Effector CD4-positive, alpha-beta T cell (primary cell): Measurements from ENCODE around the gene LINGO4. TPM values are rescaled to one million over a fixed set of nuclear protein-coding genes. Genes with fewer than 3 reads are reported as not detected.
A peak's percentile ranks its signal among the peaks of the same experiment; 100 is the strongest.

ENCODE experiments used
- DNase-seq: peaks from one replicate; pipeline ENCODE4 v3.0.0-alpha.2; 2020
- total RNA-seq: gene quantifications from one replicate; lab custom pipeline; 2026; lab: John Stamatoyannopoulos, UW

Gene LINGO4, protein sequence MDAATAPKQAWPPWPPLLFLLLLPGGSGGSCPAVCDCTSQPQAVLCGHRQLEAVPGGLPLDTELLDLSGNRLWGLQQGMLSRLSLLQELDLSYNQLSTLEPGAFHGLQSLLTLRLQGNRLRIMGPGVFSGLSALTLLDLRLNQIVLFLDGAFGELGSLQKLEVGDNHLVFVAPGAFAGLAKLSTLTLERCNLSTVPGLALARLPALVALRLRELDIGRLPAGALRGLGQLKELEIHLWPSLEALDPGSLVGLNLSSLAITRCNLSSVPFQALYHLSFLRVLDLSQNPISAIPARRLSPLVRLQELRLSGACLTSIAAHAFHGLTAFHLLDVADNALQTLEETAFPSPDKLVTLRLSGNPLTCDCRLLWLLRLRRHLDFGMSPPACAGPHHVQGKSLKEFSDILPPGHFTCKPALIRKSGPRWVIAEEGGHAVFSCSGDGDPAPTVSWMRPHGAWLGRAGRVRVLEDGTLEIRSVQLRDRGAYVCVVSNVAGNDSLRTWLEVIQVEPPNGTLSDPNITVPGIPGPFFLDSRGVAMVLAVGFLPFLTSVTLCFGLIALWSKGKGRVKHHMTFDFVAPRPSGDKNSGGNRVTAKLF
- not detected for total RNA-seq

DNA sequence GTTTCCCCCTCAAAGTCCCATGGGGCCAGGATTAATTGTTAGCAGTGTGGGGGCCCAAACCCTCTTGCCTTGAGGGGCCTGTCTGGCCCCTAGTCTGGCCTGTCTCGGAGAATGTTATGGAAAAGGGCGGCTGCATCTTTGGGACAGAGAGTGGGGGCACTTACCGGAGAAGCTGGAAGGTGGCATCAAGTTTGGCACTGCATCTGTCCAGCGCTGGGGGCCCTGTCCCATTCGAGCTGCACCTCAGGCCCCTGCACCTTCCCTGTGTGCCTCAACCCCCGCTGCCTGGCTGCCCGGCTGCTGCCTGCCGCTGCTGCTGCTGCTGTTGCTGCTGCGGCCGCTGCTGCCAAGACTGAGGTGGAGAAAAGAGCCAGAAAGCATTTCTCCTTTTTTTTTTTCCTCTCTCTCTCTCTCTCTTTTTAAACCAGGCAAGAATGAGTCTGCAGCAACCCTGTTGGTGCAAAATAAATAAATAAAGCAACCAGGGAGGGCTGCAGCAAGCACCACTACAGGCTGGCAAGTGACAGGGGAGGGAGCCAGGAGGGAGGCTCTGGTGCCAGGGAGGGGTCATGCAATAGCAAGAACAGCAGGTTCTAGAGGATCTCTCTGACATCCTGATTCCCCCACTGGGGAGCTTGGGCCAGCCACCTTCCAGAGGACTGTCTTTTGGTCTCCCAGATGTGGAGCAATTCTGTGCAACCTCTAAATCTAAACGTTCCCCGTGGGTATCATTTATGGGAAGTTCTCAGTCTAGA is at the start of gene LINGO4:
Gene LINGO4, minus strand, starts transcription at position 354 of the 755 bp plus-strand sequence. CDS start 2,715 bp downstream, outside the sequence.
- DNase-seq, result no peak

DNA sequence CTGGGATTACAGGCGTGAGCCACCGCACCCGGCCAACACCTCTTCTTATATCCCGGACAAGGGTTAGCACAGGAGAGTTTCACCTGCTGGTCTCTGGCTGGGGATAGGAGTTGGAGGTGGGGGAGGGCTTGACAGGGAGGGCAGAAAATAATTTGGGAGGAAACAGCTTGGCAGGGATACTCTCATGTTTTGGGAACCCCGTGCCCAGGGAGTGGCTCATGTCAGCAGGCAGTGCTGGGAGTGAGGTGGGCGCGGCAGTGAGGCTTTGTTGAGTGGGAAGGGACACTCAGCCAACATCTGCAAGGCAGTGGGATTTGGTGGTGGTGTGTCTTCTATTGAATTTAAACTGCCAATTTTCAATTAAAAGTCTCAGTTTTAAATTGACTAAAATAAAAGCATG is 49.4 kb upstream of the LINGO4 start:
- DNase-seq, result no peak

DNA sequence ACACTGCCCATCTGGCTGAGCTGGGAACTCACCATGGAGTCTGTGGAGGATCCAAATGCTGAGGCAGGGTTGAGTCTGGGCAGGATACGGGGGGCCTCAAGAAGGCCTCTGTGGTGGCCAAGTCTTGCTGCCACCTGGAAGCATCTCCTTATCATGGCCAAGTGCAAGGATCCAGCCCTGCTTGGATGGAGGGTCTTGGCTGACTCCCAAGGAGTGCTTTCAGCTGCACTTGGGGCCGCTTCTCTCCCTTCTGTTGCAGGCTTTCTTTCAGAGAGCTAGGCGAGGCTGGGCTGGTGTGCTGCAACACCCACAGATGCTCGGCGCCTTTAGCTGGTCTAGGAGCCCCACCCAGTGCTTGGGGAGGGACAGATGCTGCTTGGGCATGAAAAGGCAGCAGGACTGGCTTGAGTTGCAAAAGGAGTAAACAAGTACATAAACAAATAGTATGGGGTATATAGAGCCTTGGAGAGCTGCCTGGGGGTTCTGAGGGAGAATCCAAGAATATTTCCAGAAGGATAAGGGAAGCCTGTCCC is 48.3 kb upstream of the LINGO4 start, which contains the start of gene THEM5:
Gene THEM5, minus strand, starts transcription at position 302 of the 533 bp plus-strand sequence. Its CDS starts 147 bp downstream, at position 155.
- DNase-seq, result no peak

DNA sequence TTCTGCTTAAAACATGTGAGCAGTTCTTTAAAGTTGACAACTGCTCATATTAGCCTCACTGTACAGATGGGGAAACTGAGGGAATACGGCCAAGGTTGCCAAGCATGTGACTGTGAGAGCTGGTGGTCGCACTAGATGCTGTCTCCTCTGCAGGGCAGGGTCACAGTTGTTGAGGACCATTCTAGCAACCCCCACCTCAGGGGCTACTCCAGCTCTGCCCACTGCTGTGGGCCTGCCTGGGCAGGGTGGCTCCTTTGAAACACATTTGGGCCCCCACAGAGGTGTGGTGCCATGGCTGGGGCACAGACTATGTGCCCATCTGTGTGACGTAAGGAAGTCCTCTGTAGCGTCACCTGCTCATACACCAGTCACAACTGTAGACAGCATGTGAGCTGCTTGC is 47.5 kb upstream of the LINGO4 start:
- DNase-seq, result no peak

DNA sequence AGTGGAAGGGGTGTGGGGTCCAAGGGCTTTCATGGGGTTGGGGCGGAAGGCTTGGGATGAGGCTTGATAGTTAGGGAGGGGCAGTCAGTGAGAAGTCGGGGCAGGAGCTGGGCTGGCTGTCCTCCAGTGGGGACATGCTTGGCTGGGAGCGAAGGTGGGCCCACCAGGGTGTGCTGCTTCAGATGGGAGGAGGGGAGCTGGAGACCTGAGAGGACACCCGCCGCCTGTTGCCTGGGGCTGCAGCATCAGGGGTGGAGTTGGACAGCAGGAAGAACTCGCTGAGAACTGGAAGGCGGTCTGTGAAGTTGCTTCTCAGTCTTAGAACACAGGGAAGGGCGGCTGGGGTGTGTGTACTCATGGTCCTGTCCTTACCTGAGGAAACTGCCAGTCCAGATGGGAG is 46.7 kb upstream of the LINGO4 start:
- no peak for DNase-seq

DNA sequence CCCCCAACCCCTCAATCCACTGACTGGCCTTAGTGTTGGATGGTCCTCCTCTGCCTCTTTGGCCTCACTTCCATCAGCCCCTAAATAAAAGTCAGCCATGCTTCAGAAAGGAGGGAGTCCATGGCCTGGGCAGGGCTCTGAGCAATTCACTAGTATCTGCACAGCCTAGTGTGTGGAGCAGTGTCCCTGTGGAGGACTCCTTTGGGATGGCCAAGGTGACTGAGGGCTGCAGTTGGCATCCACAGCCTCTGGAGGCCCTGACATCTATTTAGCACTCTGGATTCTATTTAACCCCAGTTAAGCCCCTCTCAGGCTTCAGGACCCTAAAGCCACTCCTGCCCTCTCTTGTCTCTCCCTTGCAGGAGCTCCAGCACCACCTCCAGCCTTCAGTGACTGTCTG is 44.7 kb upstream of the LINGO4 start:
- DNase-seq, result no peak

DNA sequence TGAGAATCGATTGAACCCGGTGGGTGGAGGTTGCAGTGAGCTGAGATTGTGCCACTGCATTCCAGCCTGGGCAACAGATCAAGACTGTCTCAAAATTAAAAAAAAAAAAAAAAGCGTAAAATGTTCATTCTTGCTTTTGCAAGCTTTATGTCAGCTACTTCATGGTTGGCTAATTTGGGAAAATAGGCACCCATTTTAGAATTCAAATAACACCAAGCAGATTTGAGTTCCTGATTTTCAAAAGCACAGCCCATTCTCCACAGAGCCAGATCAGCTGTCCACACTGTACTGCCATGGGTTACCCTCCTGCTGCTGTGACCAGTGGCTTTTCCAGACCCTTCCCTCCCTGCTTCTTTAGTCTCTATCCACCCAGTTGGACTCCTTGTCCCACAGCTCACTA is 43.9 kb upstream of the LINGO4 start:
- DNase-seq, result no peak

DNA sequence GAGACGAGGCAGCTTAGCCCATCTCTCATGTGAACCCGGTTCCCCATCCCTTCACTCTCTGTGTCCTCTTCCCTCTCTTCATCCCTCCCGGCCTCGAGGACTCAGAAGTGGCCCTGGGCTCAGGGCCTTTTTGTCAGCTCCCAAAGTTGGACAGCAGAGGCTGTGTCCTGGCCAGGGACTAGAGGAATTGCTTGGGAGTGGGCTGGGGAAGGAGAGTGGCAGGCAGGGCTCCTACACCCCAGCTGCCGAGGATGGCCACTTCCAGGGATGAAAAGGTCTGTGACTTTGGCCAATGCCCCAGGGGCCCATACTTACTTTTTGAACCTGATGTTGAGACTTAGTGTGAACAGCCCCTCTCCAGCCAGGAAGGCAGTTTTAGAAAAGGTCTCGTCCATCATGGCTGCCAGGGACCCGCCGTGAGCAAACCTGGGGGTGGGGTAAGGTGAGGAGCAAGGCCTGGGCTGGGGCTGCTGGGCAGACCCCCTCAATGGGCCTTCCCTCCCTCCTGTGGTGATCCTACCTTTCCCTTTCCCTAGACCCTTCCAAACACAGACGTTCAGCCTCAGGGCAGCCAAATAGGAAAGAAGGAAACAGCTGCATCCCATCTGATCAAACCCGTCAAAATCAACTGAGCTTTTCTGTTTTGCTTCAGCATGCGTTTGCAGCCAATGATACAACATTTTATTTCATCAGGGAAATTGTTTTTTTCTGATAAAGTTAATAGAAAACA is 42.8 kb upstream of the LINGO4 start:
- DNase-seq, result no peak

DNA sequence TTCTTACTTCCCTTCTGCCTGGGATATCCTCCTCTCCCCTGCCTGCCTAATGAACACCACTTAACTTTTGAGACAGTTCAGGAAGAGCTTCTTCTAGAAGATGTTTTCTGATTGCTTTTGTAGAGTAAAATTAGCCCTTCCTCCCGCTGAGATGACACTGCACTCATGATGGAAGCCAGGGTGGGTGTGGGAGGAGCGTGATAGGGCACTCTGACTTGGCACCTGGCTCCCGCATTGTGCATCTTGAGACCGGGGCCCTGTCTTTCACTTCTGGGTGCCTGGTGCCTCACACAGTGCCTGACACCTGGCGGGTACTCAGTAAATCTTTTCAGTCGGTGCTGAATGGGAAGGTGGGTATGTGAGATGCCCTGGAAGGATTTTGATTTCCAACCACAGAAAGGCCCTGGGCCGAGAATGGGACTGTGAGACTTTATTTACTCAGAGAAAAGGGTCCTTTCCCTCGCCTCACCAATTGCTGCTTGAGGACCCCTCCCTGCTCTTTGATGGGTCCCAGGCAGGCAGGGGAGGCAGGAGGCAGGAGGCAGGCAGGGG is 41.5 kb upstream of the LINGO4 start:
- no peak for DNase-seq

DNA sequence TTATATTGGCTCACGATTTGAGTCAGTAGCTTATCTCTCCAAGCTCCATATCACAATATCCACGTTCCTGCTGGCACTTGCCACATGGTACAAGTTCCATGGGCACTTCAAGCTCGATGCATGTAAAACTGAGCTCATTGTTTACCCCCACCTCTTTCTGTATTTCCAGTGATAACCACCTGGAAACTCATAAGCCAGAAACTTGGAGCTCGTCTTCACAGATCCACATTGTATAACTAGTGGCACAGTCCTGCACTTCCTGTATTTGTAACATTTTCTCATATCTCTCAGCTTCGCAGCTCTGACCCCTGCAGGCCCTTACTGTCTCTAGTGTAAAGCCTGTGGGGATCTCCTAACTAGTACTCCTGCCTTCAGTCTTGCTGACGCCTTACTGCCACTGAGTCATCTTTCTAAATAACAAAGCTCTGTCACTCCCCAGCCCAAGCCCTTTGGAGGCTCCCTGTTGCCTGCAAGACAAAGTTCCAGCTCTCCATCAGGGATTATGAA is 40.9 kb upstream of the LINGO4 start:
- no peak for DNase-seq

DNA sequence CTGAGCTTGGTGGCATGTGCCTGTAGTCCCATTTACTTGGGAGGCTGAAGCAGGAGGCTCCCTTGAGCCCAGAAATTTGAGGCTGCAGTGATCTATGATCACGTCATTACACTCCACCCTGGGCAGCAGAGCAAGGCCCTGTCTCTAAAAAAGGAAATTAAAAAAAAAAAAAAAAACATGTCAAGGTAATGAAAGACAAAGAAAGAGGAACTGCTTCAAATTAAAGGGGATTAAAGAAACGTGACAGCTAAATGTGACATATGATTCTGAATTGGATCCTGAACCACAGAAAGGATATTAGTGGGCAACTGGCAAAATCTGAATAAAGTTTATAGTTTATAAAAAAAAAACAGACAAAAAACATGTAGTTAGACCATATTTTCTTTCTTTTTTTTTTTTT is 38.2 kb upstream of the LINGO4 start:
- DNase-seq, result no peak

DNA sequence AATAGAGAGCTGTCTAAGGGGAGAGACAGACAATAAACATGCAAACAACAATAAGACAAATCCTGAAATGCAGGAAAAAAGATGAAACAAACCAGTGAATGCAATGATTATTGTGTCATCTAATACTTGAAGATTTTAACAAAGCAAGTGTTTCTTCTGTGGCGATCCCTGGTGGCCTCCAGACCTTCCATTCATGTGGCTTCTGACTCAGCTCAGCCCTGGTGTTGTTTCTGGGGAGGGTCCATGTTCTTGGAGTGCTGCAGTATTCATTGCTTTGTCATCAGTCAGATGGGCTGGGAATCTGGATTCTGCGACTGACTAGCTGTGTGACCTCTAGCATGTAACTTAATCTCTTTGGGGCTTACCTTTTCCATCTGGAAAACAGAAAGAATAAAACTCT is 35.9 kb upstream of the LINGO4 start:
- DNase-seq, result no peak

DNA sequence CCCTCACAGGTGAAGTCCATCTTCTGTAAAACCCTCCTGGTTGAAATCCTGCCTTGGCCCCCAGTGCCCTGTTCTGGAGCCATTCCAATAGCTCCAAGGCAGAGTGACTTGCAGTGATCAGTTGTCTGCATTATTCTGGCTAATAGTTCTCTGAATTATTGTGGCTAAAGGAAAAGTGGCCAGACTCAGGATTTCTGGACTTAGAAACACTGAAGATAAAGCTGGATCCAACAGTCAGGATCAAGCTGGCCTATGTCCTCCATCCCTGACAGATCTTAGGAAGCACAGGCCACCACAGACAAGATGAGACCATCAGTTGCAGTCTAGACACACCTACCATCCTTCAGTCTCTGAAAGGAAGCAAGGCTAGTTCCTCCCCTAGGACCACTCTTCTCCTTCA is 35.2 kb upstream of the LINGO4 start:
- no peak for DNase-seq

DNA sequence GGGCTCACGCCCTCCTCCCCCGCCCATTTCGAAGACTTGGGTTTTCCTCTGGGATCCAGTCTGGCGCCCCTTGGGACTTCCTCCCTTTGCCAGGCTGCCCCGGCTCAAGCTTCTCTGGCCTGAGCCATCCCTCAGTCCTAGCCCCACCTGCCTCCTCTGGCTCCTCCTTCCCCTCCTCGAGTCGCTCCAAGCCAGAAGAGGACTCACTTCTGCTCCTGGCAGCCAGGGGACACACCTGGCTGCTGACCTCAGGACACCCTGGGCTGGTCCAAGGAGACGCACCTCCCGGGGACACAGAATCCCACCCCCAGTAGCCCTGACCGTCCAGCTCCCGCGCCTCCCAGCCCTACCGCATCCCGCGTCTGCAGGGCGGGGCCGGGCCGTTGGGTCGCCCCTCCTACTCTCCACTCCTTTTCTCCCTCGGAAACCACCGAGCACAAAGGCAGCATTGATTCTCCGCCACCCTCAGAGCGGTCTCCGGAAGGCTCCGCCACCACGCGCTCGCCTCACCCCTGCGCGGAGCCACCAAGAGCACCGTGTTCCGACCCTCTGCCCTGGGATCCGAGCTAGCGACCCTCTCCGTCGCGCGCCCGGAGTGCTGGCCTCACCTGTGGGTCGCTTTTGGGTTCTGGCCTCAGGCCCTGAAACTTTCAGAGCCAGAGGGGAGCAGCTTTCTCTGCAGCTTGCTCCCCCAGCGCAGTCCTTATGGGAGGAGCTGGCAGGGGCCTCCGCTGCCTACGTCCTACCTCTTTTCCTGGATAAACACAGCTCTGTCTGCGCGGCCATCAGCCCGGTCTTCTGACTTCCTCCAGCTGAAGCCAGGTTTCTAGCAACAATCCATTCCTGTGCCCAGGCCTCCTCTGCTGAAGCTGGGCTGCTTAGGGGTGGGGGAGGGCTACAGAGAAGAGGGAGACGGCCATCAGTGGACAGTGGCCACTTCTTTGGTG is 34.5 kb upstream of the LINGO4 start, which contains the start of gene C2CD4D:
Gene C2CD4D, minus strand, starts transcription at position 364 of the 947 bp plus-strand sequence. CDS start 831 bp downstream, outside the sequence.
- DNase-seq, result peak; percentile 56

DNA sequence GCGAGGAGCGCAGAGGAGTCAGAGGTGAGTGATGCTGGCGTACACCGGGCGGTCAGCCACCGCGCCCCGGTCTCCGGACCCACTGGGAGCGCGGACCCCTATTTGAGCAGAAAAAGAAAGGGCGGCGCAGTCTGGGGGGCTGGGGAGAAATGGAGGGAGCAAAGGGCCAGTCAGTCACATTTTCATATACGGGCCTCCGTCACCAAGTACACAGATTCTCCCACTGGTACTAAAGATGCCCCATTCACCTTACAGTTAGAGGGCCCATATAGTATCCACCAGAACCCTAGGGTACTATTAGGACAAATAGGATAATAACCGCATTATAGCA is 33.8 kb upstream of the LINGO4 start:
- no peak for DNase-seq

DNA sequence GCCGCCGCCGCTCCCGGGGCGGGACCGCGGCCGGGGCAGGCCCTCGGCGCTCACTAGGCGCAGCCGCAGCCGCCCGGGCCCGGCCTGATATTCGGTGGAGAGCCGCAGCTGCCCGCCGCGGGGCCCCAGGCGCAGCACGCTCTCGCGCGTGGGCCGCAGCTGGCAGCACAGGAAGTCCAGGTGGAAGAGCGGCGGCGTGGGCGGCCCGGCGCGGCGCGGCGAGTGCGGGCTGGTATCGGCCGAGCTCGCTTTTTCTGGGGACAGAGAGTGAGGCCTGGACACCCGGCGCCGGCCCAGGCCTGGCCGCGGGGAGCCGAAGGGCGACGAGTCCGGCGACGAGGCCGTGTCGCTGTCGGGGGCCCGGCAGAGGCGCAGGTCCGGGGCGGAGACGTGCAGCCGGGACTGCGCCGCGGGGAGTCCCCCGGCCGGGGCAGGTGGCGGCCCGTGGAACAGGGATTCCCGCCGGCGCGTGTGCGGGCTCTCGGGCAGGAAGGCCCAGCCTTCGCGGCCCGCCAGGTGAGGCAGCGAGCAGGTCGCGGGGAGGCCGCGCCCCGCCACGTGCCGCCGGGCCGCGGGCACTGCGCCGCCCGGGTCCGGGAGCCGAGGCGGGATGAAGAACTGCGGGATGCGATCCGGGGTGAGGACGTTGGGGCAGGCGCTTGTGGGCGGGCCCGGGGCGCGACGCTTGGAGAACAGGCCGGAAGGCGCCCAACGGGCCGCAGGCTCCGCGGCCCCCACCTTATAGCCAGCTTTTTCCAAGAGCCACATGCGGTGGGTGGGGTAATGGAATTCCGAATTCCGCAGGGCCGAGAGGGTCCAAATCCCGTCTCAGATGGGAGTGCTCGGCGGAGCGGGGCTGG is 33.2 kb upstream of the LINGO4 start:
- DNase-seq, result no peak

DNA sequence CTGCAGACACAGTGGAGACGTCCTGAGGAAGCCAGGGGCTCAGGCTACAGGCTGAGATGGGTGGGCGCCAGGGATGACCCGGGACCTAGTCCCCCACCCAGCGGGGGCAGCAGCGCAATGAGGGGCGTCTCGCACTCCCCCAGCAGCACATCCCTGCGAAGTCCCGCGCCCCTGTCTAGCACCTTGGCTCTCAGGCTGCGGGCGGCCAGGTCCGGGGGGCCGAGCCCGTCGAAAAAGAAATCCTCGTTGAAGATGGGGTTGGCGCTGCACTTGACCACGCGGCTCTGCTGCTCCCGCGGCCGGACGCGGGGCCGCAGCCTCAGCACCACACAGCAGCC is 32.6 kb upstream of the LINGO4 start:
- DNase-seq, result no peak

DNA sequence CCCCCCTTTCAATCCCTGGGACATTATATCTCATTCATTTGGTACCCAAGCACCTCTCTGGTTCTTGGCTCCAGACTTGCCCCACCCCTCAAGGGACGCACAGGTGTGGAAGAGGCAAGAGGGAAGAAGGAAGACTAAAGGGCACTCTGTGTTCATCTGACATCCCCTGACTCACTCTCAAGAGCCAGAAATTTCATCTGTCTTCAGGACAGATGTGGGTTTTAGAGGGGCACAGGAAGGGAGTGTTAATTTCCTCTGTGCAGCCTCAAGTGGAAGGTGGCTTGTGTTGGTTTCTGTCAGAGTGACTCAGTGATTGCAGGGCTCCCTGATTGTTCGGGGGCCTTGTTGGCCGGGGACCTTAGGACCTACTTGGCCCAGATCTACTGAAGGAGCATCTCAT is 32.0 kb upstream of the LINGO4 start:
- peak; percentile 28 for DNase-seq

DNA sequence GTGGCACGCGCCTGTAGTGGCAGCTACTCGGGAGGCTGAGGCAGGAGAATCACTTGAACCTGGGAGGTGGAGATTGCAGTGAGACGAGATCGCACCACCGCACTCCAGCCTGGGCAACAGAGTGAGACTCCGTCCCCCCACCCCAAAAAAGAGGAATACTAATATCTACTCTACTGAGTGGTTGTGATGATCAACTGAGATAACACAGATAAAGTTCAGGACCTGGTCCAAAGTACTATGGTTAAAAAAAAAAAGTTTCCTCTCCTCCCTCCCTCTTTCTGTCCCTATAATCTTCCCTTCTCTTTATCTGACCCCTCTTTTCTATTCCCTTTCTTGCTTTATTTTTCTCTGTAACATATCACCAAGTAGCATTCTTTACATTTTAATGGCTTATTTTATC is 30.4 kb upstream of the LINGO4 start:
- no peak for DNase-seq

DNA sequence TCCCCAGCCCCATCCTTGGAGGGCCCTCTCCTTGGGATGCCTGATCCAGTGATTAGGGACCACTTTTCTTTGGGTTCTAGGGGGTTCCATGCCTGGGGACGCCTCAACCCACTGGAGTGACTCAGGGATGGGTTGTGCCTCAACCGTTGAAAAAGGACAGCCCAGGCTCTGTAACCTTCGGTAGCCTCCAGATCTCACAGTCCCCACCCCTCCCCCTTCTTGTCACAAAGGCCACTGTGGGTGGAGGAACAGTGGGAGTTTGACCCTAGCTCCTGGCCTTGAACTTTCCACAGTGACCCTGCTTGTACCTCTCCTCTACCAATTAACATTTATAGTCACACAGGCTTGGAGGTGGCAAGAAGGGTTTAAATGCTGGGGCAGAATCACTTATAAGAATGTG is 29.0 kb upstream of the LINGO4 start:
- no peak for DNase-seq
